ENCODE data around the gene IQCH. TPM values are rescaled to one million over a fixed set of nuclear protein-coding genes. Genes with fewer than 3 reads are reported as not detected.

The IQCH gene
- polyA plus RNA-seq, 1 donor (not counting 4 experiments of a cell fraction or from before 2014, with no cell fraction given), result 2.6 TPM

DNA sequence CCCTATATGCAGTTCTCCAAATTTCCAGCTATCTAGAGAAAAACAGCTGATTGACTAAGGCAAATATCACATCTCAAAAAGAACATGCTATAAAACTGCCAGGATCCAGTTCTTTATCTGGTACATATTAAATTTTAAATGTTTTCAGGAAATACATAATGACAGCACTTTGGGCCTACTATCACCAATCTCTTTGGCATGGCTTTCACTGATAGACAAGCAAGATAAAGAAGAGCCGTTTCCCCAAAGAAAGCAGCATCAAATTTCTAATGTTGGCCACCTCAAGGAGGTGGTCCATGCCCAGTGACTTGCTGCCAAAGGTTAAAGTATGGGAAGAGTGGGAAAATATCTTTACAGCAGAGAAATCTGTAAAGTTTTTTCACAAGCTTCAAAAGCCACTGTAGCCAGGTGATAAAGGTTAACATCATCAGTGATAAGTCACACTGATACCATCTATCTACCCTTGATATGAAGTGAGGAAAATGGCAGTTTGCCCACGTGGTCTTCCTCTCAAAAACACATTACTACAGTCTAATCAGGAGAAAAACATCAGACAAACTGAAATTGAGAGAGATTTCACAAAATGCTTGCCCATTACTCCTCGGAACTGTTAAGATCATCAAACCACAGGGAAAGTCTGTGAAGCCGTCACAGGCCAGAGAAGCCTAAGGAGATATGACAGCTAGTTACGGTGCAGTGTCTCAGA is 220.0 kb downstream of the IQCH start:
- H3K9me3 ChIP-seq (ENCODE audit: control insufficient read depth, low read depth, low read length), result no peaks in the 10 kb centered on the region
- no peak overlapping the region for H3K4me3 ChIP-seq (ENCODE audit: control insufficient read depth in 2 of 3, extremely low read depth in 1 of 3, insufficient read depth in 2 of 3, low read depth in 1 of 3, low read length in 3 of 3)
- no peaks in the 10 kb centered on the region for H3K27me3 ChIP-seq (ENCODE audit: control insufficient read depth, extremely low read depth, insufficient read depth, low read length)
- DNase-seq (ENCODE audit: low read depth, low spot score) (no peak), FAIRE-seq (no peak)
- H3K9ac ChIP-seq (ENCODE audit: control insufficient read depth, extremely low read depth, insufficient read depth, low read length), result no peak overlapping the region
- H3K36me3 ChIP-seq (ENCODE audit: control insufficient read depth in 2 of 2, extremely low read depth in 1 of 2, insufficient read depth in 2 of 2, low read length in 2 of 2), result no peaks in the 10 kb centered on the region
- H3K4me1 ChIP-seq (ENCODE audit: control insufficient read depth, extremely low read depth, insufficient read depth, low read length), result peaks cover 6% of the 10 kb centered on the region
- H4K20me1 ChIP-seq (ENCODE audit: control insufficient read depth, extremely low read depth, insufficient read depth, low read length), result no peaks in the 10 kb centered on the region
- no peak overlapping the region for H3K4me2 ChIP-seq (ENCODE audit: control insufficient read depth, extremely low read depth, insufficient read depth, low read depth, low read length)
- dilution Hi-C loops (cut with MboI; ENCODE audit: extremely low pct_ligation_motif_present, low sequenced_read_pairs), result no loop called here
- no peaks in the 10 kb centered on the region for H3K9me1 ChIP-seq (ENCODE audit: control insufficient read depth, extremely low read depth, insufficient read depth, low read length)
- no peaks in the 10 kb centered on the region for H3K79me2 ChIP-seq (ENCODE audit: control insufficient read depth, insufficient read depth, low read length)
- TF ChIP-seq EZH2 (IDR thresholded peaks at IDR 0.05; ENCODE audit: low read length), result no peak
- TF ChIP-seq, protein P1, sequence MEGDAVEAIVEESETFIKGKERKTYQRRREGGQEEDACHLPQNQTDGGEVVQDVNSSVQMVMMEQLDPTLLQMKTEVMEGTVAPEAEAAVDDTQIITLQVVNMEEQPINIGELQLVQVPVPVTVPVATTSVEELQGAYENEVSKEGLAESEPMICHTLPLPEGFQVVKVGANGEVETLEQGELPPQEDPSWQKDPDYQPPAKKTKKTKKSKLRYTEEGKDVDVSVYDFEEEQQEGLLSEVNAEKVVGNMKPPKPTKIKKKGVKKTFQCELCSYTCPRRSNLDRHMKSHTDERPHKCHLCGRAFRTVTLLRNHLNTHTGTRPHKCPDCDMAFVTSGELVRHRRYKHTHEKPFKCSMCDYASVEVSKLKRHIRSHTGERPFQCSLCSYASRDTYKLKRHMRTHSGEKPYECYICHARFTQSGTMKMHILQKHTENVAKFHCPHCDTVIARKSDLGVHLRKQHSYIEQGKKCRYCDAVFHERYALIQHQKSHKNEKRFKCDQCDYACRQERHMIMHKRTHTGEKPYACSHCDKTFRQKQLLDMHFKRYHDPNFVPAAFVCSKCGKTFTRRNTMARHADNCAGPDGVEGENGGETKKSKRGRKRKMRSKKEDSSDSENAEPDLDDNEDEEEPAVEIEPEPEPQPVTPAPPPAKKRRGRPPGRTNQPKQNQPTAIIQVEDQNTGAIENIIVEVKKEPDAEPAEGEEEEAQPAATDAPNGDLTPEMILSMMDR (optimal IDR thresholded peaks at IDR 0.05 in 1 of 3, IDR thresholded peaks at IDR 0.05 in 1 of 3, conservative IDR thresholded peaks at IDR 0.05 in 1 of 3; ENCODE audit: extremely low read depth in 1 of 3, insufficient read depth in 2 of 3, low read length in 3 of 3), result no peak
- no peak overlapping the region for H2AFZ ChIP-seq (ENCODE audit: control insufficient read depth, low read length)
- H3K27ac ChIP-seq (ENCODE audit: control insufficient read depth, insufficient read depth, low read length), result no peak overlapping the region

DNA sequence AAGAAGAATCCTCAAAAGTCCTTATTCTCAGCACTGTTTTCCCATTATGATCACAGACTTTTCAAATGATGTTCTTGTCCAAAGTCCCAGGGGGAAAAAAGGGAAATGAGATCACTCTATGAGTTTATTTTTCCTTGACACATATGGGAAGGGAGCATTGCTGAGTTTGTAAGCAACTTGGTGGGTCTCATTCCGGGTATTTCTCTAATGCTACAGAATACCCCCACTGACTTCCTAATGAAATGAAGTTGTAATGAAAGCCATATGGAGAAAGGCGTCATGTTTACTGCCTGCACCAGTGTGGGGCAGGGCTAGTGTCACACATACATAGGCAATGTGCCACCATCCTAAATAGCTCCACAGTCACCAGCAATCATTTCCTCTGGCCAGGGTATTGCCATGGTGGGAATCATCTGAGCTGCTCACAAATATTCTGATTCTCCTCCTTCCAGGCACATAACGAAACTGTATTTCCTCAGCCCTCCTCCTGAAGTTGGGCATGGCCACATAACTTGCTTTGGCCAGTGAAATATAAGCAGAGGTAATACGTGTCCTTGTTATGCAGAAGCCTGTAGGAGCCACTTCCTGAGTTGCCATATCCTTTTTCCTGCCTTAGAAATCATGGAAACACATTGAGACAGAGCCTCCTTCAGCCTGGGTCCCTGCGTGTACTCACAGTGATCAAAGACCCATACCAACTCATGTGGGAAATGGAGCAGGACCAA is 225.4 kb downstream of the IQCH start:
- no peak overlapping the region for H3K4me3 ChIP-seq (ENCODE audit: control insufficient read depth in 2 of 3, extremely low read depth in 1 of 3, insufficient read depth in 2 of 3, low read depth in 1 of 3, low read length in 3 of 3)
- H3K27me3 ChIP-seq (ENCODE audit: control insufficient read depth, extremely low read depth, insufficient read depth, low read length), result no peaks in the 10 kb centered on the region
- no peaks in the 10 kb centered on the region for H3K79me2 ChIP-seq (ENCODE audit: control insufficient read depth, insufficient read depth, low read length)
- H3K4me1 ChIP-seq (ENCODE audit: control insufficient read depth, extremely low read depth, insufficient read depth, low read length), result no peaks in the 10 kb centered on the region
- H2AFZ ChIP-seq (ENCODE audit: control insufficient read depth, low read length), result no peak overlapping the region
- no peaks in the 10 kb centered on the region for H3K9me1 ChIP-seq (ENCODE audit: control insufficient read depth, extremely low read depth, insufficient read depth, low read length)
- TF ChIP-seq EZH2 (IDR thresholded peaks at IDR 0.05; ENCODE audit: low read length), result no peak
- TF ChIP-seq, protein P1 (optimal IDR thresholded peaks at IDR 0.05 in 1 of 3, IDR thresholded peaks at IDR 0.05 in 1 of 3, conservative IDR thresholded peaks at IDR 0.05 in 1 of 3; ENCODE audit: extremely low read depth in 1 of 3, insufficient read depth in 2 of 3, low read length in 3 of 3), result no peak
- dilution Hi-C loops (cut with MboI; ENCODE audit: extremely low pct_ligation_motif_present, low sequenced_read_pairs), result no loop called here
- H3K36me3 ChIP-seq (ENCODE audit: control insufficient read depth in 2 of 2, extremely low read depth in 1 of 2, insufficient read depth in 2 of 2, low read length in 2 of 2), result no peaks in the 10 kb centered on the region
- DNase-seq (ENCODE audit: low read depth, low spot score) (no peak), FAIRE-seq (no peak)
- H3K27ac ChIP-seq (ENCODE audit: control insufficient read depth, insufficient read depth, low read length), result no peak overlapping the region
- H3K9me3 ChIP-seq (ENCODE audit: control insufficient read depth, low read depth, low read length), result no peaks in the 10 kb centered on the region
- no peak overlapping the region for H3K4me2 ChIP-seq (ENCODE audit: control insufficient read depth, extremely low read depth, insufficient read depth, low read depth, low read length)
- H3K9ac ChIP-seq (ENCODE audit: control insufficient read depth, extremely low read depth, insufficient read depth, low read length), result no peak overlapping the region
- no peaks in the 10 kb centered on the region for H4K20me1 ChIP-seq (ENCODE audit: control insufficient read depth, extremely low read depth, insufficient read depth, low read length)
